GM23338 (cell line): ENCODE results near the gene SLA2. TPM values are rescaled to one million over a fixed set of nuclear protein-coding genes. Genes with fewer than 3 reads are reported as not detected.

Experiments used
- ATAC-seq: fragments of 200-7000 bp; cut with Tn5 transposase; 3 replicates; pipeline ENCODE4 v1.9.1; 2020
- DNase-seq: peaks from one replicate; pipeline ENCODE4 v3.0.0-alpha.2; 2015; ENCODE audit warnings: low spot score
- H2AFZ ChIP-seq: fragments of 200-600 bp; sonication (generic); 2 replicates; pipeline ENCODE4 v1.8.0; 2016; ENCODE audit warnings: antibody characterized with exemption, mild to moderate bottlenecking, moderate library complexity
- H3F3A ChIP-seq: fragments of 200-600 bp; sonication (generic); replicated peaks from 2 replicates; pipeline ENCODE4 v1.8.0; 2017; ENCODE audit warnings: antibody characterized with exemption, mixed run types, low read depth
- H3K27ac ChIP-seq: fragments of 200-600 bp; sonication (generic); 2 replicates; pipeline ENCODE4 v1.6.1; 2016; ENCODE audit warnings: low read depth
- H3K27me3 ChIP-seq: fragments of 200-600 bp; sonication (generic); 2 replicates; pipeline ENCODE4 v1.8.0; 2016; ENCODE audit warnings: mild to moderate bottlenecking, mixed run types, moderate library complexity; ENCODE audit not compliant: insufficient read depth
- H3K36me3 ChIP-seq: fragments of 200-600 bp; sonication (generic); 2 replicates; pipeline ENCODE4 v1.8.0; 2016; ENCODE audit warnings: mild to moderate bottlenecking; ENCODE audit not compliant: insufficient read depth
- H3K4me1 ChIP-seq: fragments of 200-600 bp; sonication (generic); 2 replicates; pipeline ENCODE4 v1.8.0; 2016; ENCODE audit warnings: mild to moderate bottlenecking, moderate library complexity; ENCODE audit not compliant: insufficient read depth
- H3K4me2 ChIP-seq: fragments of 200-600 bp; sonication (generic); 2 replicates; pipeline ENCODE4 v1.7.1; 2017; ENCODE audit warnings: mixed run types
- H3K4me3 ChIP-seq: fragments of 200-600 bp; sonication (generic); 2 replicates; pipeline ENCODE4 v1.6.1; 2016; ENCODE audit warnings: mixed run types
- H3K79me2 ChIP-seq: fragments of 200-600 bp; sonication (generic); replicated peaks from 2 replicates; pipeline ENCODE4 v1.8.0; 2017; ENCODE audit warnings: mild to moderate bottlenecking; ENCODE audit not compliant: insufficient read depth
- H3K9me2 ChIP-seq: fragments of 200-600 bp; sonication (generic); 2 replicates; pipeline ENCODE4 v1.8.0; 2017; ENCODE audit not compliant: insufficient read depth
- H4K20me1 ChIP-seq: fragments of 200-600 bp; sonication (generic); replicated peaks from 2 replicates; pipeline ENCODE4 v1.8.0; 2017; ENCODE audit warnings: mild to moderate bottlenecking; ENCODE audit not compliant: insufficient read depth
- H3K27ac Mint-ChIP-seq: 2 replicates; pipeline ENCODE4 v1.8.0; 2020; ENCODE audit warnings: inconsistent platforms, mild to moderate bottlenecking, moderate library complexity, mixed read lengths
- H3K27me3 Mint-ChIP-seq: 3 replicates; pipeline ENCODE4 v1.8.0; 2022; ENCODE audit warnings: low read depth, mild to moderate bottlenecking, moderate library complexity, mixed read lengths, inconsistent platforms; ENCODE audit not compliant: insufficient read depth, poor library complexity
- H3K36me3 Mint-ChIP-seq: 3 replicates; pipeline ENCODE4 v1.8.0; 2021; ENCODE audit warnings: low read depth, mild to moderate bottlenecking, inconsistent platforms, moderate library complexity, mixed read lengths
- H3K4me1 Mint-ChIP-seq: 3 replicates; pipeline ENCODE4 v1.8.0; 2020; ENCODE audit warnings: mild to moderate bottlenecking, inconsistent platforms, mixed read lengths
- H3K4me3 Mint-ChIP-seq: 3 replicates; pipeline ENCODE4 v1.8.0; 2021; ENCODE audit warnings: moderate library complexity, mild to moderate bottlenecking, inconsistent platforms, mixed read lengths
- H3K9me3 Mint-ChIP-seq: 3 replicates; pipeline ENCODE4 v1.8.0; 2020; ENCODE audit warnings: moderate library complexity, mild to moderate bottlenecking, inconsistent platforms, mixed read lengths
- ETS1 ChIP-seq: IDR thresholded peaks from 2 replicates; pipeline ENCODE4 v1.6.1; 2016; ENCODE audit warnings: antibody characterized with exemption
- JUNB ChIP-seq: IDR thresholded peaks from one replicate; pipeline ENCODE4 v1.6.1; 2016; ENCODE audit warnings: antibody characterized with exemption; ENCODE audit not compliant: unreplicated experiment
- NANOG ChIP-seq: IDR thresholded peaks from 2 replicates; pipeline ENCODE4 v1.6.1; 2016; ENCODE audit warnings: antibody characterized with exemption, borderline replicate concordance
- POLR2AphosphoS5 ChIP-seq: IDR thresholded peaks from 2 replicates; pipeline ENCODE4 v1.6.1; 2016; ENCODE audit warnings: antibody characterized with exemption, low read depth
- STAT1 ChIP-seq: IDR thresholded peaks from one replicate; pipeline ENCODE4 v1.6.1; 2016; ENCODE audit warnings: antibody characterized with exemption; ENCODE audit not compliant: unreplicated experiment
- ZNF114 ChIP-seq: fragments of 250-450 bp; sonication (Bioruptor Pico); IDR thresholded peaks from 2 replicates; pipeline ENCODE4 v1.5.0; 2020; ENCODE audit warnings: mild to moderate bottlenecking, moderate library complexity
- ZNF331 ChIP-seq: fragments of 250-450 bp; sonication (Bioruptor Pico); IDR thresholded peaks from 2 replicates; pipeline ENCODE4 v1.5.0; 2020; ENCODE audit warnings: low read depth, mild to moderate bottlenecking, moderate library complexity
- ZNF462 ChIP-seq: fragments of 250-450 bp; sonication (Bioruptor Pico); IDR thresholded peaks from 2 replicates; pipeline ENCODE4 v1.5.0; 2020; ENCODE audit warnings: mild to moderate bottlenecking, moderate library complexity
- polyA plus RNA-seq: library from polyadenylated mRNA; unstranded; fragments of >200 nt; fragmentation: Nextera tagmentation; extraction: Ambion mirVana; gene quantifications from 2 replicates; pipeline ENCODE4 v1.2.1, GENCODE V29; 2016
- total RNA-seq: library from RNA; depleted of rRNA; stranded (reverse); fragments of >200 nt; shearing (Covaris generic); gene quantifications from 2 replicates; pipeline ENCODE4 v1.2.3, GENCODE V29; 2014

The SLA2 gene
- total and polyA plus RNA-seq, 2 experiments from 2014 or later = 0.18 TPM; not detected in 1

DNA sequence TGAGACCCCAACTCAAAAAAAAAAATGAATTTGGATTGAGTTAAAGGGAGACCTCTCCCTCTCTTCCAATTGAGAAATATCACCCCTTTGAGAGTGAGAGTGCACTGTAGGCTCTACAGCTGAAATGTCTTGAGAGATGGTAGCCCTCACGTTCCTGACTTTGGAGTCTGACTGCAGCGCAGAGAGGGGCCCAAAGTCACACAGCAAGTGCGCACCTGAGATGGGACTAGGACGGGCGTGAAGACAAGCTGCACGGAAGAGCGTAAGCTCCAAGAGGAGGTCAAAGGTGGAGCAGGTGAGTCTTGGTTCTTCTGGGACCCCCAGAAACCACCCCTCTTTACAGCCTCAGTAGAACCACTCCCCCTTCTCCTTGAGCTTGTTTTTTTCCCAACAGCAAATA, 643 bp downstream of the SLA2 start:
- no peak overlapping the region for H3K4me2 ChIP-seq
- Mint-ChIP-seq H3K36me3 (no peaks in the 10 kb centered on the region), H3K4me1 (peaks cover 27% of the 10 kb centered on the region), H3K4me3 (no peak overlapping the region), H3K27ac (no peak overlapping the region), H3K27me3 (peaks cover 13% of the 10 kb centered on the region), H3K9me3 (no peaks in the 10 kb centered on the region)
- H3K9me2 ChIP-seq = no peaks in the 10 kb centered on the region
- ATAC-seq = no peak
- no peaks in the 10 kb centered on the region for H3K36me3 ChIP-seq
- H2AFZ ChIP-seq = no peak overlapping the region
- no peaks in the 10 kb centered on the region for H4K20me1 ChIP-seq
- H3K27me3 ChIP-seq = no peaks in the 10 kb centered on the region
- no peak for TF ChIP-seq ZNF462 (CRISPR knock-in tag)
- TF ChIP-seq ETS1 = no peak
- TF ChIP-seq NANOG = no peak
- TF ChIP-seq ZNF114 = no peak
- TF ChIP-seq POLR2AphosphoS5 = no peak
- no peak for TF ChIP-seq JUNB
- no peak for TF ChIP-seq STAT1
- TF ChIP-seq ZNF331 = no peak
- no peak for DNase-seq
- peaks cover 19% of the 10 kb centered on the region for H3K4me1 ChIP-seq
- H3K79me2 ChIP-seq = no peaks in the 10 kb centered on the region
- no peak overlapping the region for H3K27ac ChIP-seq
- H3F3A ChIP-seq = no peaks in the 10 kb centered on the region; the same call in 1 of the 2 replicates
- no peak overlapping the region for H3K4me3 ChIP-seq
